ENCODE data around the gene KLB.

- TF ChIP-seq SIN3A (IDR thresholded peaks at IDR 0.05; ENCODE audit: borderline replicate concordance, insufficient read depth, low read length): no peak
- no peak for TF ChIP-seq TAF1 (IDR thresholded peaks at IDR 0.05; ENCODE audit: borderline replicate concordance, insufficient read depth, low read length)
- no peak for TF ChIP-seq REST (IDR thresholded peaks at IDR 0.05; ENCODE audit: insufficient read depth in 1 of 2, low read depth in 2 of 2, low read length in 2 of 2)
Measured at GRCh38 chr4:39497909-39498726, 91.4 kb downstream of the KLB start.

Measured in PFSK-1 (cell line).